ENCODE results near the gene CASTOR1. TPM values are rescaled to one million over a fixed set of nuclear protein-coding genes. Genes with fewer than 3 reads are reported as not detected.
A peak's percentile ranks its signal among the peaks of the same experiment; 100 is the strongest.

CASTOR1 gene
- total RNA-seq, 1 donor: 5.8 TPM

- Histone ChIP-seq H3K36me3 (ENCODE audit: insufficient read depth, low read length) (peaks cover 36% of the 10 kb centered on the region), H3K4me3 (ENCODE audit: insufficient read depth, low read length) (no peak overlapping the region), H3K9me3 (ENCODE audit: low read depth, low read length) (no peaks in the 10 kb centered on the region), H3K27ac (ENCODE audit: low read depth, low read length) (peak overlapping the region; percentile 6), H3K4me1 (ENCODE audit: insufficient read depth, low read length) (peaks cover 27% of the 10 kb centered on the region), H3K79me2 (ENCODE audit: insufficient read depth, low read length) (peaks cover 3% of the 10 kb centered on the region), H3K4me2 (ENCODE audit: insufficient read depth, low read length) (no peak overlapping the region), H2AFZ (ENCODE audit: low read length) (no peak overlapping the region), H3K27me3 (ENCODE audit: insufficient read depth, low read length) (no peaks in the 10 kb centered on the region), H4K20me1 (ENCODE audit: insufficient read depth, low read length) (peaks cover 29% of the 10 kb centered on the region)
- TF ChIP-seq CTCF (IDR thresholded peaks at IDR 0.05; ENCODE audit: extremely low read depth, low read depth, low read length): no peak
- peak; percentile 22 for DNase-seq (ENCODE audit: insufficient read length, low spot score, missing footprints)
Observed at GRCh38 chr22:30291058-30291892, 2.0 kb upstream of the CASTOR1 start.

- Histone ChIP-seq H3K4me2 (ENCODE audit: insufficient read depth, low read length) (peak overlapping the region; percentile 84), H4K20me1 (ENCODE audit: insufficient read depth, low read length) (peaks cover 25% of the 10 kb centered on the region), H3K36me3 (ENCODE audit: insufficient read depth, low read length) (peaks cover 29% of the 10 kb centered on the region), H3K9me3 (ENCODE audit: low read depth, low read length) (no peaks in the 10 kb centered on the region), H3K4me1 (ENCODE audit: insufficient read depth, low read length) (peaks cover 27% of the 10 kb centered on the region), H3K79me2 (ENCODE audit: insufficient read depth, low read length) (no peaks in the 10 kb centered on the region), H3K27ac (ENCODE audit: low read depth, low read length) (peak overlapping the region; percentile 6), H2AFZ (ENCODE audit: low read length) (no peak overlapping the region), H3K4me3 (ENCODE audit: insufficient read depth, low read length) (peak overlapping the region; percentile 90), H3K27me3 (ENCODE audit: insufficient read depth, low read length) (no peaks in the 10 kb centered on the region)
- DNase-seq (ENCODE audit: insufficient read length, low spot score, missing footprints): peak; percentile 95
- TF ChIP-seq CTCF (IDR thresholded peaks at IDR 0.05; ENCODE audit: extremely low read depth, low read depth, low read length): no peak
Observed at GRCh38 chr22:30290342-30291057, 1.2 kb upstream of the CASTOR1 start.

- H3K4me1 ChIP-seq (ENCODE audit: insufficient read depth, low read length): peaks cover 27% of the 10 kb centered on the region
- peak overlapping the region; percentile 90 for H3K4me3 ChIP-seq (ENCODE audit: insufficient read depth, low read length)
- DNase-seq (ENCODE audit: insufficient read length, low spot score, missing footprints): no peak
- peak overlapping the region; percentile 6 for H3K27ac ChIP-seq (ENCODE audit: low read depth, low read length)
- H4K20me1 ChIP-seq (ENCODE audit: insufficient read depth, low read length): peaks cover 25% of the 10 kb centered on the region
- peaks cover 27% of the 10 kb centered on the region for H3K36me3 ChIP-seq (ENCODE audit: insufficient read depth, low read length)
- H3K4me2 ChIP-seq (ENCODE audit: insufficient read depth, low read length): peak overlapping the region; percentile 84
- no peak overlapping the region for H2AFZ ChIP-seq (ENCODE audit: low read length)
- H3K9me3 ChIP-seq (ENCODE audit: low read depth, low read length): no peaks in the 10 kb centered on the region
- no peaks in the 10 kb centered on the region for H3K79me2 ChIP-seq (ENCODE audit: insufficient read depth, low read length)
- H3K27me3 ChIP-seq (ENCODE audit: insufficient read depth, low read length): no peaks in the 10 kb centered on the region
- TF ChIP-seq CTCF (IDR thresholded peaks at IDR 0.05; ENCODE audit: extremely low read depth, low read depth, low read length): no peak
Observed at GRCh38 chr22:30289980-30290313, 642 bp upstream of the CASTOR1 start.
